GM18868 (cell line): ENCODE data around the gene CHRNB1.
"Not testable (repeated sequence)": the region's sequence is repeated elsewhere in the genome, so short reads cannot be mapped to it uniquely, and the experiment has no call there.

Source experiments
- ATAC-seq: cut with Tn5 transposase; IDR thresholded peaks from one replicate; pipeline ENCODE4 v1.9.1; 2021; ENCODE audit warnings: mild to moderate bottlenecking, moderate library complexity; ENCODE audit not compliant: unreplicated experiment

The CHRNB1 gene

DNA sequence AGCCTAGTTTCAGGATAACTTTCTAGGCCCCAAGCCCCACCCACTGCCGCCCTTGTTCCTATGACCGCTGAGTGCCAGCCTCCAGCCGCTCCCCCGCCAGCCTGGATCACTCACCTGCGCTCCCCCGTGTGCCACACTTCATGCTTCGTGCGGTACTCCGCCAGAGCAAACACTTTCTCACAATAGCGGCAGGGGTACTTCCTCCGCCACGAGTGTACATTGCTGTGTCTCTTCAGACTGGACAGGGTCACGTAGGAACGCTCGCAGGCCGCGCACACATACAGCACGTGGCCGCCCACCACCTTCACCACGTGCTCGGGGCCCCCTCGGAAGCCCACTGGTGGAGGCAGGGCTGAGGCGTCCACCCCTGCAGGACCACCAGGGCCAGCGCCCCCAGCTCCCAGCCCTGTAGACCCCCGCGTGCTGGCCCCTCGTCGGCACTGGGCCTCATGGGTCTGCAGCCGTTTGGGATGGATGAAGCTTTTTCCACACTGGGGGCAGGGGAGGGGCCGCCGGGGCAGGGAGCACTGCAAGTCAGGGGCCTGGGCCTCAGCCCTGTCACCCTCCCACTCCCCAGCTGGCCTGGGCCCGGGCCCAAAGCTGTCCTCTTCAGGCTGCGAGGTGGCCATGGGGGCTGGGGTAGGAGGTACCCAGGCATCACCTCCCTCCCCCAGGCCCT, 20.9 kb downstream of the CHRNB1 start:
- ATAC-seq = no peak

DNA sequence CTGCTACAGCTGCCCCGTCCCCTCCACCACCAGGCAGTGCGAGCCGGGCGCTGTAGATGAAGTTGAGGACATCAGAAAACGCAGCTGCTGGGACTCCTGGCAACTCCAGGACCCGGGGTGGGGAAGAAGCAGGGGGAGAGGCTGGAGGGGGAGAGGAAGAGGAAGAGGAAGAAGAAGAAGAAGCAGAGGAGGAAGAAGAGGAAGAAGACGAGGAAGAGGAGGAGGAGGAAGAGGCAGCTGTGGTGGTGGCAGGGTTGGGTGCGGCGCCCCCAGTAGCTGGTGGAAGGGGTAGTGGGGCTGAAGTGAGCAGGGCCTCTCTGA, 21.4 kb downstream of the CHRNB1 start:
- no peak for ATAC-seq

DNA sequence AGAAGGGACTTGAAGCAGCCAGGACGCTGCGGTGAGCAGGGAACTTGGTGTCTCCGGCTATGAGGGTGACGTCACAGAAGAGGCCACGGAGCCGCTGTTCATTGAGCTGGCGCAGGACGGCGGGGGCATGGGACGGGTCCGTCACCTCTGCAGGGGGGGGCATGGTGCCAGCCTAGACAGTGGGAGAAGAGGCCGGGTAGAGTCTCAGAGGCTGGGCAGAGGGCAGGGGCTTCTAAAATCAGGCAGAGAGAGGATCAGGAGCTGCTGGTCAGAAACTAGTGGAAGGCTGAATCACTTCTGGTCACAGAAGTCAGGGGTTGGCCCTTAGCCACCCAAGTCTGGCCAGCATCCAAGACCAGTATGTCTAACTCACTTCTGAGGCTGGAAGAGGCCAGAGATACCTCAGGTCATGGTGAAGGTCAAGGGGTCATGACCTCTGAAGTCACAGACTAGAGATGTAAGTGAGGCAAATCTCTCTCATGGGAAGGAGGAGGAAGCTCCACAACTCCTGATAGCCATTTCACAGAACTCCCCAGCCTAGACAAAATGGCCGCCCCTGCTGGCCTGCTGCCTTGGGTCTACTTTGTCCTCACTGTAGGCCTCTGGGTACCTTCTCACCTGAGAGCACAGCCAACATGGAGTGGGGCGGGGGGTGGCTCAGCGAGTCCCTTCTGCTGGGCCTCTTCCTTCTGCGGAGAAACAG, 21.9 kb downstream of the CHRNB1 start:
- ATAC-seq = no peak

DNA sequence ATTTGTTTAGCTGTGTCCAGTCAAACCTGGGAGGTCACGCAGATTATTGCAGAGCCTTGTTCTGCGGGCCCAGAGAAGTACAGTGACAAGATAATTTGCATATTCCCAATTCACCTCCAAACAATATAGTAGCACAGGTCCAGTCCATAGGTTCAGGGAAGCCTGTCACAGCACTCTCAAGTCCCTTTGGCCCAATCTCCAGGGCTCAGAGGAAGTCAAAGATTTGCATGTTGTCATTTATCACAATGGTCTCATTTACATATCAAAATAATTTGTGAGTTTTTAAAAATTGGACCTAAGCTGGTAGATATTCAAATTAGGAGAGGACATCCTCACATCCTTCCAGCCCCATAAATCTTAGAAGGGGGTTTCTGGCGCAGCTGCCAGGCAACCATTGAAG, 22.6 kb downstream of the CHRNB1 start:
- ATAC-seq = no peak

DNA sequence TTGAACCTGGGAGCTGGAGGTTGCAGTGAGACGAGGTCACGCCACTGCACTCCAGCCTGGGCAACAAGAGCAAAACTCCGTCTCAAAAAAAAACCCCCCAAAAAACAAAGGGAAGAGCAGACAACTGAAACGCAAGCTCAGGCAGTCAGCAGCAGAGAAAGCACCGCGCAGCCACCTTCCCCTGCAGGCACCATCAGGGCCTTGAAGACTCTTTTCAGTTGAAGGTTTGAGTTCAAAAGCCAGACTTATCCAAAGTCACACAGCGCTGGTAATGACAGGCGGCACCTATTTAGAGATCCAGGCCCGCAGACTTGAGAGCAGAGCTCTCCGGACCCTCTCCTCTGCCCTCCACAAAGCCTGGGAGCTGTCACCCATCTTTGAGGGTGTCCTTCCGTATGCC, 23.4 kb downstream of the CHRNB1 start:
- no peak for ATAC-seq

DNA sequence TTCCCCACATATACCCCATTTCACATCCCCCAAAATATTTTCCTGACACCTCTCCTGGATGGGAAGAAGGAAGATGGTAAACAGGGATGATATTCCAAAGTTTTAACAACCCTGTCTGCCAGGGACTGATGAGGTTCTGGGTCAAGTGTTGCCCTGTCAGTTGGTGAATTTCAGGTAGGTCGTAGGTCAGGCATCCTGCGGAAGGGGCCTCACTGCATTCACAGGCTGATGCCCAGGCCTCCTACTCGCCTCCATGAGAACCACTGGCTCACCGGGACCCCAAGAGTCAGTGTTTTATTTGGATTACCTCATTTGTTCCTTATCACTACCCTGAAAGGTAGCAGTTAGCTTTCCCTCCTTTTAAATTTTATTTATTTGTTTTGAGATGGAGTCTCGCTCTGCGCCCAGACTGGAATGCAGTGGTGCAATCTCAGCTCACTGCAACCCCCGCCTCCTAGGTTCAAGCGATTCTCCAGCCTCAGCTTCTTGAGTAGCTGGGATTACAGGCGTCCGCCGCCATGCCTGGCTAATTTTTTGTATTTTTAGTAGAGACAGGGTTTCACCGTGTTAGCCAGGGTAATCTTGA, 24.0 kb downstream of the CHRNB1 start:
- ATAC-seq = no peak

DNA sequence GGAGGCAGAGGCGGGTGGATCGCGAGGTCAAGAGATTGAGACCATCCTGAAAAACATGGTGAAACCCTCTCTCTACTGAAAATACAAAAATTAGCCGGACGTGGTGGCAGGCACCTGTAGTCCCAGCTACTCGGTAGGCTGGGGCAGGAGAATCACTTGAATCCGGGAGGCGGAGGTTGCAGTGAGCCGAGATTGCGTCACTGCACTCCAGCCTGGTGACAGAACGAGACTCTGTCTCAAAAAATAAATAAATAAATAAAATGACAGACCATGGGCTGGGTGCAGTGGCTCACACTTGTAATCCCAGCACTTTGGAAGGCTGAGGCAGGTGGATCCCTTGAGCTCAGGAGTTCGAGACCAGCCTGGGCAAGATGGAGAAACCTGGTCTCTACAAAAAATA, 25.0 kb downstream of the CHRNB1 start:
- not testable (repeated sequence) for ATAC-seq

DNA sequence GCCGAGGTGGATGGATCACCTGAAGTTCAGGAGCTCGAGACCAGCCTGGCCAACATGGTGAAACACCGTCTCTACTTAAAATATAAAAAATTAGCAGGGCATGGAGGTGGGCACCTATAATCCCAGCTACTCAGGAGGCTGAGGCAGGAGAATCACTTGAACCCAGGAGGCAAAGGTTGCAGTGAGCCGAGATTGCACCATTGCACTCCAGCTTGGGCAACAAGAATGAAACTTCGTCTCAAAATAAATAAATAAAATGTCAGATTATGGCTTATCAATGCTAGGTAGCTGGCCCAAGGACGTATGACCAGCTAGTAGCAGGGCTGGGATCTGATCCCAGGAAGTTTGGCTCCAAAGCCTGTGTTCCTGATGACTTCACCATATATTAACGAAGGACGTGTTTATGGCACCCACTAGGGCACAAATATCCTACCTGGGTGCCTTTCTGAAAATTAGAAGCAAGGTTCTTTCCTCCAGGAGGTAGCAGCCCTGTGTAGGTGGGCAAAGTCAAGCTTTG, 25.7 kb downstream of the CHRNB1 start:
- ATAC-seq = not testable (repeated sequence)

DNA sequence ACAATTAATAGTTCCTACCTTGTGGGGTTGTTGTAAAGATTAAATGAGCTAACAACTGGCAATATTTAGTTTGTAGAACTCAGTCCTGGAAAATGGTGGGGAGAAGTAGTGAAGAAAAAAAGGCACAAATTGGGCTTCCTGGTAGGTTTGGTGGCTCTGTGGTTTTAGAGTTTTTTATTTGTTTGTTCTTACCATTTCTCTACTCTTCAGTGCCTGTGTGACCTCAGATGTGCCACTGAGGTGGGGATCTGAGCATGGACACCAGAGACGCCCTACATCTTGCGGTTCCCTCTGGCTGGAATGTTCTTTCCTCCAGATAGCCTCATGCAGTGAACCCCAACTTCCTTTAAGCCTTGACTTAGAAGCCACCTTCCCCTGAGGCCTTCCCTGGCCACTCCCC, 26.9 kb downstream of the CHRNB1 start:
- ATAC-seq = no peak

DNA sequence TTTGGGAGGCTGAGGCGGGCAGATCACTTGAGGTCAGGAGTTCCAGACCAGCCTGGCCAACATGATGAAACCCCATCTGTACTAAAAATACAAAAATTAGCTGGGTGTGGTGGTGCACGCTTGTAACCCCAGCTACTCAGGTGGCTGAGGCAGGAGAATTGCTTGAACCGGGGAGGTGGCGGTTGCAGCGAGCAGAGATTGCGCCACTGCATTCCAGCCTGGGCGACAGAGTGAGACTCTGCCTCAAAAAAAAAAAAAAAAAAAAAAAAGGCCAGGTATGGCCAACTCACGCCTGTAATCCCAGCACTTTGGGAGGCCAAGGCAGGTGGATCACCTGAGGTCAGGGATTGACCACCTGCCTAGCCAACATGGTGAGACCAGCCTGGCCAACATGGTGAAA, 29.9 kb downstream of the CHRNB1 start:
- ATAC-seq = not testable (repeated sequence)

DNA sequence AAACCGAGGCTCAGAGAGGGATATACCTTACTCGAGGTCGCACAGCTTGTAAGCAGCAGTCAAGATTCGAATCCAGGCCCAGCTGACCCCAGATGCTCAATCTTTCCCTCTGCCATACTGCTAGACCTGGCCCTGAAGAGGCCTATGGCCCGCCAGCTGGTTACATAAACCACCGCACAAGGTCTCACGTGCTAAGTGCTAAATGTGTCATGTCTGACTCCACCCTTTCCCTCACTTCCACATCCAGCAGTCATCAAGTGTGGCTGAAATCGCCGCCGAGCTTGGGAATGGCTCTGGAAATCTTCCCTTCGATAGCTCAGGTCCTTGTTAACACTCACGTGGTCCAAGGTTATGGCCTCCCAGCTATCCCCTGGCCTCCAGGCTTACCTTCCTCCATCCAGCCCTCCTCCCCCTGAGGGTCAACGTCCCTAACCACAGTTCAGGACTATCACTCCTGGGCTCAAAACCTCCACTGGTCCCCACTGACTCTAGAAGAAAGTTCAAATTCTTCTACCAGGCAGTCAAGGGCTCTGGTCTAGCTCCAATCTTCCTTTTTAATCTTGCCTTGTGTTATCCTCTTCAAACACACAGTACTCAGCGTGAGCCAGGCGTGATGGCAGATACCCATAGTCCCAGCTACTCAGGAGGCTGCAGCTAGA, 31.0 kb downstream of the CHRNB1 start:
- ATAC-seq = no peak

DNA sequence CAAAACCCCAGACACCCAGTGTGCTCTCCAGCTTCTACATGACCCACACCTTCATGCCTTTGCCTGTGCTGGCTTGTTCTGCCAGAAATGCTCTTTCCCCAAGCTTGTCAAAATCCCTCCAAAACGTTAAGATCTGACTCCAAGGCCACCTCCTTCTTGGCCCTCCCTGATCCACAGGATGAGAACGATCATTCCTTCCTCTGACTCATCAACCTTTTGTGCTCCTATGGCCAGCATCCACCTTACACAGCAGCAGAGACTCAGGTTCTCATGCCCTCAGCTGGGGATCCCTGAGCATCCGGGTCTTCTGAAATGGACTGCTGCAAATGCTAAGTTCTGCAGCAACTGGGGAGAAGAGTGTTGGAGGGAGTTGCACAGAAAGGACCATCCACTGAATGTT, 31.6 kb downstream of the CHRNB1 start:
- no peak for ATAC-seq

DNA sequence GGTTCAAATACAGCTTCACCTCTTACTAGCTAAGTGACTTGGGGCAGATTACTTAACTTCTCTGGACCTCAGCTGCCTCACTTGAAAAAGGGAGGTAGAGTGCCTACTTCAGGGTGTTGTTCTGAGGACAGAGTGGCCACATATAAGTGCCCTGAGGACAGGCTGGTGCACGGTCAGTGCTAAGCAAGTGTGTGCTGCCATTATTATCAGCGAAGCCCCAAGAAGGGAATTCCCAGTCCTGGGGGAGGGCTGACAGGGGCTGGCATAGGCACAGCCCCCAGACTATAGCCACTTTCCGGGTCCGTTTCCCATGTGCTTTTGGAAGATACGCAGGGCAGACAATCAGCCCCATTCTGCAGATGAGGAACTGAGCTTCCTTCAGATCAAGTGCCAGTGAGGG, 32.1 kb downstream of the CHRNB1 start:
- no peak for ATAC-seq

DNA sequence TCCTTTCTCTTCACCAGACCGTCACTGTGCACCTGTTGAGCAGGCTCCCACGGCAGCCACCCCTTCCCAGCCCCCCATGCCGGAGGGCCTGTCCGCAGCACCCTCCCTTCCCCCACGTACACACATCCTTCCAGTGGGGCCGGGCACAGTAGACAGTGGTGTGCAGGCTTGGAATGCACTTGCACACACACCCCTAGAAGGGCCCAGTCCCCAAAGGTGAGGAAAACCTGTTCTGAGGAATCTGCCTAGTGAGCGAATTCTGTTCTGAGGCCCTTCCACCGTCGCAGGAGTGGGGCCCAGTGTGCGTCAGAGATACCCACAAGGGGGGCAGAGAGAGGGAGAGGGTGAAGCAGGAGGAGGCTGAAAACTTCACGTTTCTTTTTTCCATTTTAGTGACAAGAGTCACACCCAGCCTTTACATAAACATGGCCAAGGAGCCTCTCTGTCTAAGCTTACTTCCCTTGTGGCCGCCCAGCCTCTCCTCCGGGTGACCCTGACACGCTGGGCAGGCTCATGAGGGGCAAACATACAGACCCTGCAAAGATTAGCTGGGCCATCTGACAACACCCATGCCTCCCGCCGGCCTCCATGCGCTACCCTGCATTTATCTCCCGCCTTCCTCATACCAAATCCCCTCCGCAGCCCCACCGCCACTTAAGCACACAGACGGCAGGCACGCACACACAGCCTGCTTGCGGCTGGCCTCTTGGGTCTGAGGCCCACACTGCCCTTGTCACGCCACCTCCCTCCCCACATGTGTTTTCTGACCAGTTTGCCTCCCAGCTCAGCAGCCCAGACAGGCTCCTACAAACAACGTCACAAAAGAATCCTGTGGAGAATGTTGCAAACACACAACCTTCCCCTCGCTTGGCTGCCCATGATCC, 32.8 kb downstream of the CHRNB1 start:
- no peak for ATAC-seq

DNA sequence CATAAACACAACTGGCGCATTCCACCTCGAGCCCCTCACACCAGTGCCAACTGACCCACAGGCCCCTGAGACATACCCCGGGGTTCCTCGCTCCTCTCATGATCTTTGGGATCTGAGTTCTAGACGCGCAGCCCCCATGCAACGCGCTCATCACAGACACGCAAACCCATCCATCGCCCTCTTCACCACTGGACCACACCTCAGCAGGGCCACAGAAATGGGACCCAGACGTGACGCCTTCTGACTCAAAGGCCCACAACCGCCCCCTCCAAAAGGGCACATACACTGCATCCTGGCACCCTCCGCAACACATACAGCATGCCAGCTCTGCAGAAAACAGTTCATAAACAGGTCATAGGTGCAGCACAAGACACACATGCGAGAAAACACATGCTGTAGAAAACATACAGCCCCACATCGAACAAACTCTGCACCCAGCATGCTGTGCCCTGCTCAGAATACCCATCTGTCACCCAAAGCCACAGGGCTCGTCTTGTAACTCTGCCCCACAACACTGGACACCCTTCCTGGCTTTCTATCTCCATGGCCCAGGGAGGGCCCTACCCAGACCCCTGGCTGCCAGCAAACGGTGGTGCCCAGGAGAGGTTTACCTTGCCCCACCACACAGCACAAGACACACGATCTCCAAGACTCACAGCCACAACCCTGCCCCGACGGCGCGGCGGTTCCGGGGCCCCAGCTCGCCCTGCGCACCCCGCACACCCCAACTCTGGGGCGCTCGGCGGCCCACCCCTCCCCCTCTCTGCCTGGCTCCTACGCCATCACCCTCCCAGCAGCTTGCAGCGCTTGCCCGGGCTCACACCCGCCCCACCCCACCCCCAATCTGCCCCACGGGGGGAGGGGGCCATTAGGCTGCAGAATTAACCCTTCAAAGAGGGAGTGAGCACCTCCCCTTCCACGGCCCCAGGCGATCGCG, 33.7 kb downstream of the CHRNB1 start:
- no peak for ATAC-seq

DNA sequence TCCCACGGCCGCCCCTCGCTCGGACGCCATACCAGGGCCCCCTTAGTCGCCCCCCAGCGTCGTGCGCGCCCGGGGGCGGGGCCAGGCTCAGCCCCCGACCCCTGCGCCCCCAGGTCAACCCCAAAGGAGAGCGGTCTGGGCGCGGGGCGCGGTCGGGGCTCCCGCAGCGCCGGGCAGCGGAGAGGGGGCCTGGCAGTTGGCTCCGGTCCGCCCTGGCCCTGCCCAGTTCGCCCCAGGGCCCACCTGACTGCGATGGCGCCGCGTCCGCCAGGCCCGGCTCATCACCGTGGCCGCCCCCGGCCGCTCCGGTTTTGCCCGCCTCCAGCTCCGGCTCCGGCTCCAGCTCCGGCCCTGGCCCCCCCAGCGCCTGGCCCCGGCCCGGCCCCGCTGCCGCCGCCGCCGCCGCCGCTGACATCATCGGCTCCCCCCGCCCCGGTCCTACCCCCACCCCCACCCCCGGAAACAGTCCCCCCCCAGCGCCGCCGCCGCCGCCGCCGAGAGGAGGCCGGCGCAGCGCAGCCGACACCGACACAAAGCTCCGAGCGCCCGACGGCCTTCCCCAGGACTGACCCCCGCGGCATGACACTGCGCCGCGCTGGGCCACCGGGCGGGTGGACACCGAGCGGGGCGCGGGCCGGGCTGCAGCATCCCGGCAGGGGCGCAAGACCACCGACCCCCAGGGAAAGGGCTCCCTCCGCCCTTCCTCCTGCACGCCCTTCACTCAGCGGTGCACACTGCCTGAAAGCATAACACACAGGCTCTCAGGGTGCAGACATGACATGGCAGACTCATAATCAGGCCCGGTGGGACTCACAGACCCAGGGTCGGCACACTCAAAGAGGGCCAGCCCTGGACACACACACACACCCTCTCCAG, 34.6 kb downstream of the CHRNB1 start, which contains the start of gene ZBTB4:
TSS of gene ZBTB4 (minus strand) at position 419 of the 876 bp plus-strand sequence. CDS start 12,830 bp downstream, outside the sequence.
- no peak for ATAC-seq

DNA sequence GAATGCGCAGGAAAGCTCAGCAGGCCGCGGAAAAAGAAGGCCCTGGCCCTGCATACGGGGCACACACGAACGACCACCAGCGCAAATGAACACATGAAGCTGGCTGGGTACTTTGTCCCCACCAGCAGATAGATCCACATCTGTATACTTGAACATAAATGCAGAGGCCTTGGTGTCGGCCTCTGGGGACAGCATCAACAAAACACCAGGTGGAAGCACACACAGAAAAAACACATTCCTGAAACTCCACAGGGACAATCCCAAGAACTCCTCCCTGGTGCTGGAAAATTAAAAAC, 35.2 kb downstream of the CHRNB1 start:
- ATAC-seq = no peak

DNA sequence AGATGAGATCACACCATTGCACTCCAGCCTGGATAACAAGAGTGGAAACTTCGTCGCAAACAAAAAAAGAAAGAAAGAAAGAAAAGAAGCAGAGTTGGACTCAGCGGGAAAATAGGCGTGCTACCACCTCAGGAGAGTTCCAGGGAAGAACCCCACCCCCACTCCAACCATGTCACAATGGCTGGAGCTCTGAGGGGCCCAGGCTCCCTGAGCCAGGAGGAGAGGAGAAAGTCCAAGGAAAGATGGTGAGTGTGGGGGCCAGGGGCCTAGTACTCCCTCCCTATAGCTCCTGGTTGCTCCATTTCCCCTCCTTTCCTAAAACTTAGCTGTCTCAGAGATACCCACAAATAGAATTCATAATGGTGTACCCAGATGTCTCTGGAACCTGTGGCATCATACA, 36.4 kb downstream of the CHRNB1 start, which contains the start of gene SLC35G6:
TSS of gene SLC35G6 (plus strand) at position 172 of the 400 bp plus-strand sequence. CDS start at position 243, 71 bp downstream.
- not testable (repeated sequence) for ATAC-seq
